Loucy (cell line): ENCODE results near the gene CACNG1.

Source experiments
- EZH2phosphoT487 ChIP-seq: fragments of 200-600 bp; IDR thresholded peaks from 2 replicates; pipeline ENCODE4 v1.6.1; 2018; ENCODE audit warnings: antibody characterized with exemption, mild to moderate bottlenecking, moderate library complexity, borderline replicate concordance
- TF ChIP-seq, protein P1 (sequence below): fragments of 200-600 bp; sonication (generic); conservative IDR thresholded peaks from 2 replicates; pipeline ENCODE4 v1.5.1; 2014; ENCODE audit warnings: mild to moderate bottlenecking, antibody characterized with exemption, low read length

DNA sequence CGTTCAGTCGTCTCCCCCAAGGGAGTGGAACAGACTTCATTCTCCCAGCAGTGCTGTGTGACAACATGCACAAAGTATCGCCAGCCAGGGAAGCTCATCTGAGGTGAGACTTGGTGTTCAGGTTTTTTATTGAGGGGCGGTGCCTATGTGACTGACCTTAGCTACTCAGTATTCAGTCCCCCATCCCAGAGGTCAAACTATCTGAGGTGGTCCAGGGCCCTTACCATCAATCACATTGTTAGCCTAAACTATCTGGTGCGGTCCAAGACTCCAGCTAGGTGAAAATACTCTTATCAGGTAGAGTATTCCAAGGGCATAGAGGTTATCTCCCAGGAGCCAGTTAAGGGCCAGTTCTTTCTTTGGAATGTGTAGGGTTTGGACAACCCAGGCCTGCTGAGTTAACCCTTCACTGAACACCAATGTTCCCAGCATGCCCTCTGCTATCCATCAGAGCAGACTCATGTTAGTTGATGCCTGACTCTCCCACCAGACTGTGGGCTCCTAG, 5.4 kb upstream of the CACNG1 start:
- TF ChIP-seq, protein P1, sequence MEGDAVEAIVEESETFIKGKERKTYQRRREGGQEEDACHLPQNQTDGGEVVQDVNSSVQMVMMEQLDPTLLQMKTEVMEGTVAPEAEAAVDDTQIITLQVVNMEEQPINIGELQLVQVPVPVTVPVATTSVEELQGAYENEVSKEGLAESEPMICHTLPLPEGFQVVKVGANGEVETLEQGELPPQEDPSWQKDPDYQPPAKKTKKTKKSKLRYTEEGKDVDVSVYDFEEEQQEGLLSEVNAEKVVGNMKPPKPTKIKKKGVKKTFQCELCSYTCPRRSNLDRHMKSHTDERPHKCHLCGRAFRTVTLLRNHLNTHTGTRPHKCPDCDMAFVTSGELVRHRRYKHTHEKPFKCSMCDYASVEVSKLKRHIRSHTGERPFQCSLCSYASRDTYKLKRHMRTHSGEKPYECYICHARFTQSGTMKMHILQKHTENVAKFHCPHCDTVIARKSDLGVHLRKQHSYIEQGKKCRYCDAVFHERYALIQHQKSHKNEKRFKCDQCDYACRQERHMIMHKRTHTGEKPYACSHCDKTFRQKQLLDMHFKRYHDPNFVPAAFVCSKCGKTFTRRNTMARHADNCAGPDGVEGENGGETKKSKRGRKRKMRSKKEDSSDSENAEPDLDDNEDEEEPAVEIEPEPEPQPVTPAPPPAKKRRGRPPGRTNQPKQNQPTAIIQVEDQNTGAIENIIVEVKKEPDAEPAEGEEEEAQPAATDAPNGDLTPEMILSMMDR: no peak
- no peak for TF ChIP-seq EZH2phosphoT487
